ENCODE results near the gene TRAPPC3. TPM values are rescaled to one million over a fixed set of nuclear protein-coding genes. Genes with fewer than 3 reads are reported as not detected.

The TRAPPC3 gene
- total RNA-seq, 2 experiments from 2014 or later, result 50.3 to 60.4 TPM

- CTCF ChIA-PET (ENCODE audit: unreplicated experiment), result no interaction called here
- H3K36me3 ChIP-seq (ENCODE audit: insufficient read depth, low read length), result peaks cover 77% of the 10 kb centered on the region
- POLR2A ChIA-PET, result no interaction called here
- TSS peak; percentile 67 for BruUV-seq (replicated peaks)
- H3K4me3 ChIP-seq (ENCODE audit: low read depth, low read length, poor library complexity, severe bottlenecking), result no peak overlapping the region
- peaks cover 22% of the 10 kb centered on the region for H3K4me1 ChIP-seq (ENCODE audit: insufficient read depth, low read length, poor library complexity, severe bottlenecking)
- peaks cover 8% of the 10 kb centered on the region for H3K79me2 ChIP-seq (ENCODE audit: insufficient read depth, low read depth, low read length)
- H3K9me2 ChIP-seq (ENCODE audit: insufficient read depth, low read length), result no peaks in the 10 kb centered on the region
- TF ChIP-seq CTCF (conservative IDR thresholded peaks at IDR 0.05; ENCODE audit: low read length), result no peak
- TF ChIP-seq EZH2phosphoT487 (IDR thresholded peaks at IDR 0.05; ENCODE audit: borderline replicate concordance, low read depth, low read length), result no peak
- intact Hi-C loops (cut with micrococcal nuclease; ENCODE audit: unreplicated experiment), result no loop called here
- no peak for DNase-seq (ENCODE audit: low spot score)
- no peaks in the 10 kb centered on the region for H3K9me3 ChIP-seq (ENCODE audit: low read length)
- no peak overlapping the region for H2AFZ ChIP-seq (ENCODE audit: low read length)
- no peak overlapping the region for H3K27ac ChIP-seq (ENCODE audit: low read depth, low read length, poor library complexity, severe bottlenecking)
- no peaks in the 10 kb centered on the region for H4K20me1 ChIP-seq (ENCODE audit: insufficient read depth, low read length)
- no peak overlapping the region for H3K4me2 ChIP-seq (ENCODE audit: low read length)
Observed at GRCh38 chr1:36172017-36172747, 22.9 kb upstream of the TRAPPC3 start.

- no TSS peak for BruUV-seq (replicated peaks)
- no peak overlapping the region for H3K4me3 ChIP-seq (ENCODE audit: low read depth, low read length, poor library complexity, severe bottlenecking)
- TF ChIP-seq EZH2phosphoT487 (IDR thresholded peaks at IDR 0.05; ENCODE audit: borderline replicate concordance, low read depth, low read length) (no peak), CTCF (conservative IDR thresholded peaks at IDR 0.05; ENCODE audit: low read length) (no peak)
- ChIA-PET POLR2A (no interaction called here), CTCF (ENCODE audit: unreplicated experiment) (interaction anchor here (0.6 kb wide), 1 partner anchor 531 kb away, joined by 8 read pairs; no protein-coding TSS in a partner anchor)
- no peak for DNase-seq (ENCODE audit: low spot score)
- H4K20me1 ChIP-seq (ENCODE audit: insufficient read depth, low read length), result 0 out of 2 replicates have a peak, but pooled peaks cover 3% of the 10 kb centered on the region
- peaks cover 72% of the 10 kb centered on the region for H3K36me3 ChIP-seq (ENCODE audit: insufficient read depth, low read length)
- intact Hi-C loops (cut with micrococcal nuclease; ENCODE audit: unreplicated experiment), result no loop called here
- H3K4me2 ChIP-seq (ENCODE audit: low read length), result no peak overlapping the region
- H3K9me3 ChIP-seq (ENCODE audit: low read length), result no peaks in the 10 kb centered on the region
- H2AFZ ChIP-seq (ENCODE audit: low read length), result no peak overlapping the region
- peaks cover 19% of the 10 kb centered on the region for H3K79me2 ChIP-seq (ENCODE audit: insufficient read depth, low read depth, low read length)
- peaks cover 30% of the 10 kb centered on the region for H3K4me1 ChIP-seq (ENCODE audit: insufficient read depth, low read length, poor library complexity, severe bottlenecking)
- H3K9me2 ChIP-seq (ENCODE audit: insufficient read depth, low read length), result no peaks in the 10 kb centered on the region
- H3K27ac ChIP-seq (ENCODE audit: low read depth, low read length, poor library complexity, severe bottlenecking), result no peak overlapping the region
Observed at GRCh38 chr1:36170643-36171412, 21.5 kb upstream of the TRAPPC3 start.
